Measurements from ENCODE around the gene CES5A.

- no peak for TF ChIP-seq CTCF (IDR thresholded peaks at IDR 0.05; ENCODE audit: control extremely low read depth in 1 of 3, insufficient read depth in 1 of 3, low read depth in 1 of 3, low read length in 3 of 3)
- TF ChIP-seq SRF (IDR thresholded peaks at IDR 0.05; ENCODE audit: low read depth, low read length), result no peak
- TF ChIP-seq TAF1 (IDR thresholded peaks at IDR 0.05; ENCODE audit: low read depth, low read length), result no peak
- TF ChIP-seq CREB1 (IDR thresholded peaks at IDR 0.05), result no peak
- no peak for TF ChIP-seq JUND (IDR thresholded peaks at IDR 0.05; ENCODE audit: low read length)
- no peak for TF ChIP-seq KDM5A (IDR thresholded peaks at IDR 0.05; ENCODE audit: low read length)
- TF ChIP-seq RAD21 (IDR thresholded peaks at IDR 0.05 in 1 of 2, conservative IDR thresholded peaks at IDR 0.05 in 1 of 2; ENCODE audit: low read depth in 2 of 2, low read length in 2 of 2), result no peak
- TF ChIP-seq POLR2AphosphoS5 (IDR thresholded peaks at IDR 0.05; ENCODE audit: low read depth, low read length), result no peak
- no peak for TF ChIP-seq HDAC6 (IDR thresholded peaks at IDR 0.05; ENCODE audit: low read depth, low read length)
- TF ChIP-seq, protein P1, sequence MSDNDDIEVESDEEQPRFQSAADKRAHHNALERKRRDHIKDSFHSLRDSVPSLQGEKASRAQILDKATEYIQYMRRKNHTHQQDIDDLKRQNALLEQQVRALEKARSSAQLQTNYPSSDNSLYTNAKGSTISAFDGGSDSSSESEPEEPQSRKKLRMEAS (IDR thresholded peaks at IDR 0.05), result no peak
- no peak for TF ChIP-seq EZH2 (IDR thresholded peaks at IDR 0.05; ENCODE audit: low read depth, low read length, severe bottlenecking)
- no peak for TF ChIP-seq POLR2A (IDR thresholded peaks at IDR 0.05; ENCODE audit: control extremely low read depth in 1 of 2, low read depth in 2 of 2, low read length in 2 of 2)
Measured at GRCh38 chr16:55810451-55810961, 64.7 kb downstream of the CES5A start.

Measured in H1 (cell line).